ENCODE results near the gene SCUBE1. TPM values are rescaled to one million over a fixed set of nuclear protein-coding genes. Genes with fewer than 3 reads are reported as not detected.

SCUBE1 gene
- total and polyA plus RNA-seq, 2 of the 4 experiments (the other 2 are of a cell fraction), result not detected

- H3K36me3 ChIP-seq (ENCODE audit: control insufficient read depth, insufficient read depth, low read length), result no peaks in the 10 kb centered on the region
- no peak overlapping the region for H2BK5ac ChIP-seq (ENCODE audit: low read depth, low read length, poor library complexity, severe bottlenecking)
- ATAC-seq (ENCODE audit: low read depth) (no peak), DNase-seq (no peak)
- H3K14ac ChIP-seq (replicated peaks; ENCODE audit: low read depth, low read length), result no peak overlapping the region
- no peak overlapping the region for H4K91ac ChIP-seq (ENCODE audit: insufficient read depth, low read depth, low read length)
- no peak overlapping the region for H3K9ac ChIP-seq (ENCODE audit: low read depth, low read length)
- no peak overlapping the region for H3K4me3 ChIP-seq (ENCODE audit: insufficient read depth, low read depth, low read length)
- no peak overlapping the region for H2BK20ac ChIP-seq (ENCODE audit: low read depth, low read length)
- H2BK15ac ChIP-seq (ENCODE audit: low read depth, low read length), result no peak overlapping the region
- H3K18ac ChIP-seq (ENCODE audit: low read depth, low read length), result no peak overlapping the region
- no peak overlapping the region for H3K56ac ChIP-seq (ENCODE audit: extremely low read depth, insufficient read depth, low read length)
- H3K23ac ChIP-seq (ENCODE audit: low read depth, low read length), result no peak overlapping the region
- peaks cover 75% of the 10 kb centered on the region for H3K27me3 ChIP-seq (ENCODE audit: control insufficient read depth, insufficient read depth, low read length)
- no peaks in the 10 kb centered on the region for H3K79me1 ChIP-seq (ENCODE audit: low read depth in 1 of 2, low read length in 2 of 2)
- intact Hi-C loops (cut with micrococcal nuclease), result no loop called here
- ChIA-PET POLR2A (ENCODE audit: unreplicated experiment) (no interaction called here), CTCF (interaction anchor here (0.6 kb wide), 1 partner anchor 81 kb away, joined by 3 read pairs; no protein-coding TSS in a partner anchor)
- dilution Hi-C loops (cut with HindIII; ENCODE audit: low sequenced_read_pairs, unreplicated experiment), result no loop called here
- H4K8ac ChIP-seq (ENCODE audit: low read depth in 2 of 2, low read length in 2 of 2), result no peak overlapping the region
- H3K4me2 ChIP-seq (ENCODE audit: low read depth, low read length), result no peak overlapping the region
- peaks cover 11% of the 10 kb centered on the region; the same call in 1 of the 2 replicates for H3K4me1 ChIP-seq (ENCODE audit: control insufficient read depth, insufficient read depth, low read length)
- BruUV-seq (replicated peaks), result no TSS peak
- TF ChIP-seq RAD21 (IDR thresholded peaks at IDR 0.05; ENCODE audit: low read length) (no peak), BHLHE40 (IDR thresholded peaks at IDR 0.05; ENCODE audit: low read depth, low read length) (no peak), RFX5 (IDR thresholded peaks at IDR 0.05; ENCODE audit: low read depth, low read length) (no peak), MAZ (IDR thresholded peaks at IDR 0.05; ENCODE audit: borderline replicate concordance, low read depth, low read length) (no peak), RCOR1 (IDR thresholded peaks at IDR 0.05; ENCODE audit: insufficient replicate concordance, low read length) (no peak), ELK1 (IDR thresholded peaks at IDR 0.05; ENCODE audit: borderline replicate concordance, low read depth, low read length) (no peak), FOS (IDR thresholded peaks at IDR 0.05; ENCODE audit: low read depth, low read length) (no peak), MAFK (IDR thresholded peaks at IDR 0.05; ENCODE audit: low read depth, low read length) (no peak), CTCF (conservative IDR thresholded peaks at IDR 0.05; ENCODE audit: low read depth, low read length) (no peak), CHD1 (IDR thresholded peaks at IDR 0.05; ENCODE audit: low read depth, low read length) (no peak), CEBPB (IDR thresholded peaks at IDR 0.05; ENCODE audit: low read depth, low read length) (no peak), SMC3 (IDR thresholded peaks at IDR 0.05; ENCODE audit: low read depth, low read length) (no peak), NFE2L2 (IDR thresholded peaks at IDR 0.05; ENCODE audit: low read depth, low read length) (no peak), MXI1 (IDR thresholded peaks at IDR 0.05; ENCODE audit: borderline replicate concordance, low read depth, low read length) (no peak), USF2 (IDR thresholded peaks at IDR 0.05; ENCODE audit: low read depth, low read length) (no peak), POLR2A (IDR thresholded peaks at IDR 0.05; ENCODE audit: low read depth, low read length) (no peak)
- H2AFZ ChIP-seq (replicated peaks; ENCODE audit: low read length, poor library complexity), result no peak overlapping the region
- no peak overlapping the region for H2BK120ac ChIP-seq (ENCODE audit: low read depth, low read length)
- no peak overlapping the region for H2AK9ac ChIP-seq (replicated peaks; ENCODE audit: low read depth, low read length, poor library complexity)
- H3K9me3 ChIP-seq (ENCODE audit: control insufficient read depth, insufficient read depth, low read length), result no peaks in the 10 kb centered on the region
- no peak overlapping the region for H2AK5ac ChIP-seq (ENCODE audit: low read depth, low read length)
- in situ Hi-C loops (cut with MboI; ENCODE audit: low sequenced_read_pairs), result no loop called here
- H4K5ac ChIP-seq (ENCODE audit: low read depth, low read length), result no peak overlapping the region
- WGBS, 2 experiments (ENCODE audit: extremely low coverage in 2 of 2, insufficient read length in 1 of 2), result no CpG with 5 or more reads among the region's 9 CpGs
- H3K27ac ChIP-seq (ENCODE audit: insufficient read depth, low read length), result no peak overlapping the region
- H3K9me1 ChIP-seq (ENCODE audit: insufficient read depth, low read length), result no peaks in the 10 kb centered on the region
- H4K20me1 ChIP-seq (ENCODE audit: insufficient read depth, low read length), result no peaks in the 10 kb centered on the region
- no peak overlapping the region for H3K4ac ChIP-seq (ENCODE audit: low read depth, low read length)
Observed at GRCh38 chr22:43266076-43266475, 77.1 kb downstream of the SCUBE1 start.

All from IMR-90 (cell line).